ENCODE results near the gene SLC12A5.
A peak's percentile ranks its signal among the peaks of the same experiment; 100 is the strongest.

SLC12A5 gene

DNA sequence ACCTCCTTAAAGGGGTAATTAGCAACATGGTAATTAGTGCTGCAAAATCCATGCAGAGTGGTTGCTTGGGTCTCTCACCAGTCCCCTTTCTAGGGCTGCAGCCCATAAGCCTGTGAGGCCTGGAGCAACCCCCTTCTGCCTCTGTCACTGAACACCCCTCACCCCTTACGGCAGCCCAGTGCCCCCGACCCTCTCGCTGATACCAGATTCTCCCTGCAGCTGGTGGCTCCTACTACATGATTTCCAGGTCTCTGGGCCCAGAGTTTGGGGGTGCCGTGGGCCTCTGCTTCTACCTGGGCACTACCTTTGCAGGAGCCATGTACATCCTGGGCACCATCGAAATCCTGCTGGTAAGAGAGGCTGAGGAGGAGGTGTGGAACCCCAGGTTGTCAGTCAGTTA, 8.0 kb downstream of the SLC12A5 start:
- POLR2A ChIA-PET (ENCODE audit: low non-redundant PET): no interaction called here
- CTCF ChIA-PET: interaction anchor here (0.7 to 1.6 kb wide), 2 partner anchors 22 to 223 kb away, joined by 3 to 4 read pairs; no protein-coding TSS in a partner anchor

DNA sequence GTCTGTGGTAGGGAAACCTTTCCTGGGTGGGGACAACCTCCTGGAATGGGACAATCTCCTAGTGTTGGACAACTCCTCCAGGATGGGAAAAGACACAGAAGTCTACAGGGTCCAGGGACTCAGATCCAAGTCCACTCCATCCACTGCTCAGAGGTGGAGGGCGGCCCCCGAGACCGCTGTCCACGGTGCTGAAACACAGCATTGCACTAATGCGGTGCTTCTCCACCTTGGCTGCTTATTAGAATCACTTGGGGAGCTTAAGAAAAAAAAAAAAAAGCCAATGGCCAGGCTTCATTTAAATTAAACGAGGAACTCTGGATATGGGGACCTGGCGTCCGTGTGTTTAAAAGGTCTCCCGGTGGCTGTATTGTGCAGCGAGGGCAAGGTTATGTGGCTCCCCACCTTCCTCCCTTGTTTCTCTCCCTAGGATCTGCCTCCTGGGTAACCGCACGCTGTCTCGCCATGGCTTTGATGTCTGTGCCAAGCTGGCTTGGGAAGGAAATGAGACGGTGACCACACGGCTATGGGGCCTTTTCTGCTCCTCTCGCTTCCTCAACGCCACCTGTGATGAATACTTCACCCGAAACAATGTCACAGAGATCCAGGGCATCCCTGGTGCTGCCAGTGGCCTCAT, 12.0 kb downstream of the SLC12A5 start:
- no peak overlapping the region for H3K27ac ChIP-seq
- TF ChIP-seq, protein P1, sequence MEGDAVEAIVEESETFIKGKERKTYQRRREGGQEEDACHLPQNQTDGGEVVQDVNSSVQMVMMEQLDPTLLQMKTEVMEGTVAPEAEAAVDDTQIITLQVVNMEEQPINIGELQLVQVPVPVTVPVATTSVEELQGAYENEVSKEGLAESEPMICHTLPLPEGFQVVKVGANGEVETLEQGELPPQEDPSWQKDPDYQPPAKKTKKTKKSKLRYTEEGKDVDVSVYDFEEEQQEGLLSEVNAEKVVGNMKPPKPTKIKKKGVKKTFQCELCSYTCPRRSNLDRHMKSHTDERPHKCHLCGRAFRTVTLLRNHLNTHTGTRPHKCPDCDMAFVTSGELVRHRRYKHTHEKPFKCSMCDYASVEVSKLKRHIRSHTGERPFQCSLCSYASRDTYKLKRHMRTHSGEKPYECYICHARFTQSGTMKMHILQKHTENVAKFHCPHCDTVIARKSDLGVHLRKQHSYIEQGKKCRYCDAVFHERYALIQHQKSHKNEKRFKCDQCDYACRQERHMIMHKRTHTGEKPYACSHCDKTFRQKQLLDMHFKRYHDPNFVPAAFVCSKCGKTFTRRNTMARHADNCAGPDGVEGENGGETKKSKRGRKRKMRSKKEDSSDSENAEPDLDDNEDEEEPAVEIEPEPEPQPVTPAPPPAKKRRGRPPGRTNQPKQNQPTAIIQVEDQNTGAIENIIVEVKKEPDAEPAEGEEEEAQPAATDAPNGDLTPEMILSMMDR (conservative IDR thresholded peaks at IDR 0.05; ENCODE audit: low read depth): no peak
- ChIA-PET POLR2A (ENCODE audit: low non-redundant PET) (no interaction called here), CTCF (interaction anchor here (0.6 to 1.0 kb wide), 3 partner anchors 17 to 34 kb away, joined by 3 to 4 read pairs (median 3); no protein-coding TSS in a partner anchor)
- peak; percentile 74 for DNase-seq (ENCODE audit: low spot score)

More for the DNA sequence above, 8.0 kb downstream of the SLC12A5 start:
- TF ChIP-seq, protein P1 (conservative IDR thresholded peaks at IDR 0.05; ENCODE audit: low read depth): no peak
- H3K27ac ChIP-seq: no peak overlapping the region
- no peak for DNase-seq (ENCODE audit: low spot score)

- DNase-seq (ENCODE audit: low spot score): no peak
- ChIA-PET POLR2A (ENCODE audit: low non-redundant PET) (no interaction called here), CTCF (no interaction called here)
- TF ChIP-seq, protein P1 (conservative IDR thresholded peaks at IDR 0.05; ENCODE audit: low read depth): no peak
- no peak overlapping the region for H3K27ac ChIP-seq
Observed at GRCh38 chr20:46043556-46043955, 14.5 kb downstream of the SLC12A5 start.

DNA sequence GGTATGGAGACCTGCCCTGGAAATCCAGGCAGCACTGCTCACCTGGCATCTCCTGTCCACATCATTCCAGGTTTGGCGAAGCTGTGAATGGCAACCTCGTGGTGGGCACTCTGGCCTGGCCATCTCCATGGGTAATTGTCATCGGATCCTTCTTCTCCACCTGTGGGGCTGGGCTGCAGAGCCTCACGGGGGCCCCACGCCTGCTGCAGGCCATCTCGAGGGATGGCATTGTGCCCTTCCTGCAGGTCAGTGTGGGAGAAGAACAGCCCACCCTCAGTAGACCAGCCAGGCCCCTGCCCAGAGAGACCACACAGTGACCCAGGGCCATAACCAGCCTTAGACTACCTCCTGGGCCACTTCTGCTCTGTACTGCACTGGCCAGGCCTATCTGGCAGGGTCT, 15.9 kb downstream of the SLC12A5 start:
- DNase-seq (ENCODE audit: low spot score): no peak
- POLR2A ChIA-PET (ENCODE audit: low non-redundant PET): no interaction called here
- TF ChIP-seq, protein P1 (conservative IDR thresholded peaks at IDR 0.05; ENCODE audit: low read depth): no peak
- no peak overlapping the region for H3K27ac ChIP-seq
- CTCF ChIA-PET: interaction anchor here (0.7 kb wide), 1 partner anchor 156 kb away, joined by 3 read pairs; no protein-coding TSS in a partner anchor

GRCh38 chr20:46046588-46047310, 17.7 kb downstream of the SLC12A5 start:
- CTCF ChIA-PET: no interaction called here
- TF ChIP-seq, protein P1 (conservative IDR thresholded peaks at IDR 0.05; ENCODE audit: low read depth): no peak
- POLR2A ChIA-PET (ENCODE audit: low non-redundant PET): no interaction called here

DNA sequence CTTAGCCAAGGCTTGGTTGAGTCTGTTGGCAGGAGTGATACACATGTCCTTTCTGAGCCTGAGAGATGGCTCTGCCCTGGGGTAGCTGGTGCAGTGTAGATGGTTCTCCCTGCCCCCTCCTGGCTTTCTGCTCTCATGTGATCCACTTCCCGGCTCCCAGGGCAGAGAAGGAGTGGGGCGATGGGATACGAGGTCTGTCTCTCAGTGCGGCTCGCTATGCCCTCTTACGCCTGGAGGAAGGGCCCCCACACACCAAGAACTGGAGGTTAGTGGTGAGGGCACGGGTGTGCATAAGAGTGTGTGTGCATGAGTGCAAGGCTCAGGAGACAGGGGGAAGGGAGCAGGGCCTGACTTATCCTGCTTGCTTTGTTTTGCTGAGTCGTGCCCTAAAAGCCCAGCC, 18.8 kb downstream of the SLC12A5 start:
- CTCF ChIA-PET: interaction anchor here (0.6 kb wide), 1 partner anchor 37 kb away, joined by 3 read pairs; no protein-coding TSS in a partner anchor
- DNase-seq (ENCODE audit: low spot score): no peak
- no peak overlapping the region for H3K27ac ChIP-seq
- POLR2A ChIA-PET (ENCODE audit: low non-redundant PET): no interaction called here
- TF ChIP-seq, protein P1 (conservative IDR thresholded peaks at IDR 0.05; ENCODE audit: low read depth): no peak

More at GRCh38 chr20:46046588-46047310, 17.7 kb downstream of the SLC12A5 start:
- no peak overlapping the region for H3K27ac ChIP-seq
- no peak for DNase-seq (ENCODE audit: low spot score)

All from RWPE1 (cell line).